OCI-LY7 (cell line): ENCODE data around the gene STAG3. TPM values are rescaled to one million over a fixed set of nuclear protein-coding genes. Genes with fewer than 3 reads are reported as not detected.

Experiments
- BruUV-seq: library from RNA; stranded (reverse); fragments of 400-500 nt; replicated peaks from 2 replicates; lab custom pipeline; 2021; lab: Mats Ljungman, UMichigan
- CTCF ChIA-PET: fragments of 300-600 bp; sonication (Branson Sonifier 250); formaldehyde crosslinking; loops from one replicate; lab custom pipeline; 2022; ENCODE audit warnings: antibody characterized with exemption; ENCODE audit not compliant: unreplicated experiment; lab: Charles Lee
- POLR2A ChIA-PET: fragments of 300-600 bp; sonication (Branson Sonifier 250); formaldehyde crosslinking; loops from one replicate; lab custom pipeline; 2022; ENCODE audit warnings: antibody characterized with exemption; lab: Charles Lee
- DNase-seq: peaks from one replicate; pipeline ENCODE4 v3.0.0-alpha.2; 2015; ENCODE audit warnings: low spot score
- H2AFZ ChIP-seq: fragments of 200-600 bp; sonication (generic), shearing (Covaris generic); 2 replicates; pipeline ENCODE4 v1.6.1; 2014; ENCODE audit warnings: mild to moderate bottlenecking, antibody characterized with exemption, low read length, moderate library complexity
- H3K27ac ChIP-seq: fragments of 200-600 bp; sonication (generic); 2 replicates; pipeline ENCODE4 v1.5.1; 2014; ENCODE audit warnings: mixed run types, low read depth, mild to moderate bottlenecking, moderate library complexity, low read length, inconsistent platforms; ENCODE audit not compliant: poor library complexity, severe bottlenecking
- H3K36me3 ChIP-seq: fragments of 200-600 bp; sonication (generic); 2 replicates; pipeline ENCODE4 v1.6.1; 2014; ENCODE audit warnings: mild to moderate bottlenecking, antibody characterized with exemption, low read length, moderate library complexity, mixed read lengths; ENCODE audit not compliant: insufficient read depth
- H3K4me1 ChIP-seq: fragments of 200-600 bp; sonication (generic); 2 replicates; pipeline ENCODE4 v1.5.1; 2014; ENCODE audit warnings: mild to moderate bottlenecking, low read length; ENCODE audit not compliant: insufficient read depth, poor library complexity, severe bottlenecking
- H3K4me2 ChIP-seq: fragments of 200-600 bp; sonication (generic); 2 replicates; pipeline ENCODE4 v1.6.1; 2014; ENCODE audit warnings: mild to moderate bottlenecking, low read length
- H3K4me3 ChIP-seq: fragments of 200-600 bp; sonication (generic); 2 replicates; pipeline ENCODE4 v1.5.1; 2014; ENCODE audit warnings: mild to moderate bottlenecking, low read depth, low read length; ENCODE audit not compliant: poor library complexity, severe bottlenecking
- H3K79me2 ChIP-seq: fragments of 200-600 bp; sonication (generic); 2 replicates; pipeline ENCODE4 v1.6.1; 2016; ENCODE audit warnings: low read depth, mild to moderate bottlenecking, low read length, moderate library complexity, mixed read lengths; ENCODE audit not compliant: insufficient read depth
- H3K9me2 ChIP-seq: fragments of 200-600 bp; sonication (generic); 2 replicates; pipeline ENCODE4 v1.6.1; 2016; ENCODE audit warnings: mild to moderate bottlenecking, low read length, mixed read lengths; ENCODE audit not compliant: insufficient read depth
- H3K9me3 ChIP-seq: fragments of 200-600 bp; sonication (generic); 2 replicates; pipeline ENCODE4 v1.6.1; 2014; ENCODE audit warnings: mild to moderate bottlenecking, mixed run types, low read length, mixed read lengths
- H4K20me1 ChIP-seq: fragments of 200-600 bp; sonication (generic); 2 replicates; pipeline ENCODE4 v1.6.1; 2014; ENCODE audit warnings: mild to moderate bottlenecking, antibody characterized with exemption, low read length, moderate library complexity, mixed read lengths; ENCODE audit not compliant: insufficient read depth
- EZH2phosphoT487 ChIP-seq: fragments of 200-600 bp; sonication (generic); IDR thresholded peaks from 2 replicates; pipeline ENCODE4 v1.6.1; 2018; ENCODE audit warnings: low read depth, borderline replicate concordance, mild to moderate bottlenecking, mixed run types, antibody characterized with exemption, low read length, moderate library complexity, mixed read lengths
- intact Hi-C: fragments of 100-400 bp; cut with micrococcal nuclease; formaldehyde crosslinking; loops from one replicate; pipeline ENCODE4 v1.10.0; 2022; ENCODE audit not compliant: unreplicated experiment
- total RNA-seq, 2 experiments: library from RNA; depleted of rRNA in 1 of 2; stranded (reverse); fragments of >200 nt in 1 of 2; shearing (Covaris generic) in 1 of 2; gene quantifications; 2 replicates each; pipeline ENCODE4 v1.2.3, GENCODE V29; 2014 to 2022
- TF ChIP-seq, protein P1 (sequence below): fragments of 200-600 bp; sonication (generic); conservative IDR thresholded peaks from 2 replicates; pipeline ENCODE4 v1.5.1; 2014; ENCODE audit warnings: mild to moderate bottlenecking, antibody characterized with exemption, low read length, moderate library complexity, mixed read lengths

Gene STAG3
- total RNA-seq, 2 experiments from 2014 or later = 70.2 to 82.8 TPM

DNA sequence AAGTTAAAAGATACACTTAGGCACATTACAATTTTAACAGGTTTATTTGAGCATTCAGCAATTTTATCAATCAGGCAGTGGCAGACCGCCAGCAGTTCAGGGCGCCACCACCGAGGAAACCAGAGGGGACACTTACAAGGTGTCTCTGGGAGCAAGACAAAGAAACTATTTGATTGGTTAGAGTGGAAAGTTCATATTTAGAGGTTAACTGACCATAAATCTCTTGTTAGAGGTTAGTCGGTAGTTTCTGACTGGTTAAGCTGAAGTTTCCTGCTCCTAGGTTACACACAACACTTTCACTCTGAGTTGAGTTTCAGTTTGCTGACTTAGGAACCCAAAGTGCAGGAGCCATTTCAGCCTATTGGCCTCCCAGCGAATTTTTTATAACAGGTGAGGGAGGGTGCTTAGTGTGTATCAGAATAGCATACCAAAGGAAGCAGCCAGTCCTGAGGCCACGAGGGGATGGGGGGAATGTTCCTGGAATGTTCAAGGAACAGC, 31.2 kb downstream of the STAG3 start:
- peak overlapping the region; percentile 9 for H3K27ac ChIP-seq
- CTCF ChIA-PET = no interaction called here

GRCh38 chr7:100209493-100209892, 31.8 kb downstream of the STAG3 start:
- no peak overlapping the region for H2AFZ ChIP-seq
- intact Hi-C loops = no loop called here
- H3K4me2 ChIP-seq = peak overlapping the region; percentile 21
- H3K4me3 ChIP-seq = no peak overlapping the region
- no peaks in the 10 kb centered on the region for H4K20me1 ChIP-seq
- DNase-seq = no peak
- peaks cover 16% of the 10 kb centered on the region; the same call in 1 of the 2 replicates for H3K36me3 ChIP-seq
- H3K79me2 ChIP-seq = no peaks in the 10 kb centered on the region
- no peaks in the 10 kb centered on the region for H3K9me2 ChIP-seq
- peaks cover 64% of the 10 kb centered on the region for H3K4me1 ChIP-seq
- TF ChIP-seq, protein P1, sequence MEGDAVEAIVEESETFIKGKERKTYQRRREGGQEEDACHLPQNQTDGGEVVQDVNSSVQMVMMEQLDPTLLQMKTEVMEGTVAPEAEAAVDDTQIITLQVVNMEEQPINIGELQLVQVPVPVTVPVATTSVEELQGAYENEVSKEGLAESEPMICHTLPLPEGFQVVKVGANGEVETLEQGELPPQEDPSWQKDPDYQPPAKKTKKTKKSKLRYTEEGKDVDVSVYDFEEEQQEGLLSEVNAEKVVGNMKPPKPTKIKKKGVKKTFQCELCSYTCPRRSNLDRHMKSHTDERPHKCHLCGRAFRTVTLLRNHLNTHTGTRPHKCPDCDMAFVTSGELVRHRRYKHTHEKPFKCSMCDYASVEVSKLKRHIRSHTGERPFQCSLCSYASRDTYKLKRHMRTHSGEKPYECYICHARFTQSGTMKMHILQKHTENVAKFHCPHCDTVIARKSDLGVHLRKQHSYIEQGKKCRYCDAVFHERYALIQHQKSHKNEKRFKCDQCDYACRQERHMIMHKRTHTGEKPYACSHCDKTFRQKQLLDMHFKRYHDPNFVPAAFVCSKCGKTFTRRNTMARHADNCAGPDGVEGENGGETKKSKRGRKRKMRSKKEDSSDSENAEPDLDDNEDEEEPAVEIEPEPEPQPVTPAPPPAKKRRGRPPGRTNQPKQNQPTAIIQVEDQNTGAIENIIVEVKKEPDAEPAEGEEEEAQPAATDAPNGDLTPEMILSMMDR = no peak
- TF ChIP-seq EZH2phosphoT487 = no peak
- peak overlapping the region; percentile 9 for H3K27ac ChIP-seq
- CTCF ChIA-PET = no interaction called here
- POLR2A ChIA-PET = interaction anchor here (0.6 to 3.0 kb wide), 3 partner anchors 8 to 167 kb away, joined by 3 to 25 read pairs (median 13); no protein-coding TSS in a partner anchor
- BruUV-seq = no TSS peak
- H3K9me3 ChIP-seq = no peaks in the 10 kb centered on the region

More for the DNA sequence above, 31.2 kb downstream of the STAG3 start:
- POLR2A ChIA-PET = interaction anchor here (1.4 to 3.0 kb wide), 4 partner anchors 8 to 15 kb away, joined by 5 to 25 read pairs (median 10); no protein-coding TSS in a partner anchor
- DNase-seq = no peak
- H2AFZ ChIP-seq = no peak overlapping the region
- H4K20me1 ChIP-seq = no peaks in the 10 kb centered on the region
- no peaks in the 10 kb centered on the region for H3K9me3 ChIP-seq
- no TSS peak for BruUV-seq
- TF ChIP-seq, protein P1 = no peak
- TF ChIP-seq EZH2phosphoT487 = no peak
- peaks cover 64% of the 10 kb centered on the region for H3K4me1 ChIP-seq
- H3K79me2 ChIP-seq = no peaks in the 10 kb centered on the region
- intact Hi-C loops = no loop called here
- peak overlapping the region; percentile 21 for H3K4me2 ChIP-seq
- H3K9me2 ChIP-seq = no peaks in the 10 kb centered on the region
- H3K4me3 ChIP-seq = no peak overlapping the region
- peaks cover 16% of the 10 kb centered on the region; the same call in 1 of the 2 replicates for H3K36me3 ChIP-seq

- intact Hi-C loops = no loop called here
- peak overlapping the region; percentile 51 for H3K27ac ChIP-seq
- no peaks in the 10 kb centered on the region for H3K9me3 ChIP-seq
- H2AFZ ChIP-seq = peak overlapping the region; percentile 2; the same call in 1 of the 2 replicates
- TF ChIP-seq, protein P1 = no peak
- no peak for TF ChIP-seq EZH2phosphoT487
- peaks cover 70% of the 10 kb centered on the region for H3K4me1 ChIP-seq
- no peaks in the 10 kb centered on the region for H4K20me1 ChIP-seq
- no peak for DNase-seq
- no peaks in the 10 kb centered on the region for H3K9me2 ChIP-seq
- H3K36me3 ChIP-seq = peaks cover 9% of the 10 kb centered on the region; the same call in 1 of the 2 replicates
- no peaks in the 10 kb centered on the region for H3K79me2 ChIP-seq
- BruUV-seq = no TSS peak
- ChIA-PET POLR2A (interaction anchor here (0.8 to 3.0 kb wide), 7 partner anchors 9 to 81 kb away, joined by 3 to 25 read pairs (median 6); partner anchors contain the start of gene LAMTOR4), CTCF (interaction anchor here (1.0 to 1.1 kb wide), 2 partner anchors 9 to 78 kb away, joined by 4 to 8 read pairs; no protein-coding TSS in a partner anchor)
- H3K4me3 ChIP-seq = peak overlapping the region; percentile 24
- H3K4me2 ChIP-seq = peak overlapping the region; percentile 53
Measured at GRCh38 chr7:100210805-100211204, 33.1 kb downstream of the STAG3 start.
